RWPE1 (cell line): ENCODE results near the gene SUGCT.

Source experiments
- CTCF ChIA-PET: fragments of 350-600 bp; sonication (Branson Sonifier 250); formaldehyde crosslinking; extraction: SDS; loops from one replicate; lab custom pipeline; 2021; lab: Yijun Ruan, JAX
- POLR2A ChIA-PET: fragments of 400-600 bp; formaldehyde crosslinking; extraction: SDS; loops from one replicate; lab custom pipeline; 2020; ENCODE audit warnings: antibody characterized with exemption; ENCODE audit not compliant: low non-redundant PET; lab: Yijun Ruan, JAX
- DNase-seq: peaks from one replicate; pipeline ENCODE4 v3.0.0; 2012; ENCODE audit warnings: low spot score
- H3K27ac ChIP-seq: fragments of 450-650 bp; 2 replicates; pipeline ENCODE4 v1.5.1; 2017
- TF ChIP-seq, protein P1 (sequence below): fragments of 450-650 bp; conservative IDR thresholded peaks from 2 replicates; pipeline ENCODE4 v1.5.1; 2017; ENCODE audit warnings: low read depth, mild to moderate bottlenecking

SUGCT gene

DNA sequence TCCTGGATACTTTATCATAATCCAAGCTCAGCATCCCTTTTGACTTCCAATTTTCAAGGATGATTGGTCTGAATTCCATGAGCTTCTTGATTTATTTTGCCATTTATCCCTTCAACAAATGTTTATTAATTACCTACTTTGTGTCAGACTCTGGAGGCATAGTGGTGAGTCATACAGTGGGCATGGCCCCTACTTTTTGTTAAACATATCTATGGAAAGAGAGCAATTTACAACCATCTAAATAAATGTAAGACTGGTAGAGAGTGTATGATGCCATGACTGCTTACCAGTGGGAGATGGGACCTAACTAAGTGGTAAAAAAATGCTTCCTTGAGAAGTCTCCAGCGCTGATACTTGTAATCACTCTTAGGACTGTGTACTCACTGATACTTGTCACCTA, 286.6 kb downstream of the SUGCT start:
- POLR2A ChIA-PET = no interaction called here
- H3K27ac ChIP-seq = no peak overlapping the region
- CTCF ChIA-PET = no interaction called here
- DNase-seq = no peak
- TF ChIP-seq, protein P1, sequence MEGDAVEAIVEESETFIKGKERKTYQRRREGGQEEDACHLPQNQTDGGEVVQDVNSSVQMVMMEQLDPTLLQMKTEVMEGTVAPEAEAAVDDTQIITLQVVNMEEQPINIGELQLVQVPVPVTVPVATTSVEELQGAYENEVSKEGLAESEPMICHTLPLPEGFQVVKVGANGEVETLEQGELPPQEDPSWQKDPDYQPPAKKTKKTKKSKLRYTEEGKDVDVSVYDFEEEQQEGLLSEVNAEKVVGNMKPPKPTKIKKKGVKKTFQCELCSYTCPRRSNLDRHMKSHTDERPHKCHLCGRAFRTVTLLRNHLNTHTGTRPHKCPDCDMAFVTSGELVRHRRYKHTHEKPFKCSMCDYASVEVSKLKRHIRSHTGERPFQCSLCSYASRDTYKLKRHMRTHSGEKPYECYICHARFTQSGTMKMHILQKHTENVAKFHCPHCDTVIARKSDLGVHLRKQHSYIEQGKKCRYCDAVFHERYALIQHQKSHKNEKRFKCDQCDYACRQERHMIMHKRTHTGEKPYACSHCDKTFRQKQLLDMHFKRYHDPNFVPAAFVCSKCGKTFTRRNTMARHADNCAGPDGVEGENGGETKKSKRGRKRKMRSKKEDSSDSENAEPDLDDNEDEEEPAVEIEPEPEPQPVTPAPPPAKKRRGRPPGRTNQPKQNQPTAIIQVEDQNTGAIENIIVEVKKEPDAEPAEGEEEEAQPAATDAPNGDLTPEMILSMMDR = no peak

DNA sequence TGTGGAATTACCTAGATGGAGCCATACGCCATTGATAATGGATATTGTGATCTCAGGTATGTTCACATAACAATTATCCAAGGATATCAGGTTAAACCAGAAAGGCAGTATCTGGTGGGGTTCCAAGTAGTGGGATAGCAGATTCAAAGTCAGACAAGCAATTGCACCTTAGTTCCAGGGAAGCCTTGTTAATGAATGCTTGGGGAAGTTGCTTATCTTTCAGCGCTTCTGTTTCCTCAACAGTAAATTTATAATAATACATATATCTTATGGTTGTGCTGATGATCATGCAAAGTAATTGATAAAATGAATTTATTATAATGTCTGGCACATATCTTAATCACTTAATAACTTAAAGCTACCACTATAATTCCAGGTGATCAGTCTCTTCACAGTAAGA, 290.9 kb downstream of the SUGCT start:
- no peak for DNase-seq
- ChIA-PET POLR2A (no interaction called here), CTCF (interaction anchor here (0.6 kb wide), 1 partner anchor 95 kb away, joined by 4 read pairs; no protein-coding TSS in a partner anchor)
- TF ChIP-seq, protein P1 = no peak
- no peak overlapping the region for H3K27ac ChIP-seq

DNA sequence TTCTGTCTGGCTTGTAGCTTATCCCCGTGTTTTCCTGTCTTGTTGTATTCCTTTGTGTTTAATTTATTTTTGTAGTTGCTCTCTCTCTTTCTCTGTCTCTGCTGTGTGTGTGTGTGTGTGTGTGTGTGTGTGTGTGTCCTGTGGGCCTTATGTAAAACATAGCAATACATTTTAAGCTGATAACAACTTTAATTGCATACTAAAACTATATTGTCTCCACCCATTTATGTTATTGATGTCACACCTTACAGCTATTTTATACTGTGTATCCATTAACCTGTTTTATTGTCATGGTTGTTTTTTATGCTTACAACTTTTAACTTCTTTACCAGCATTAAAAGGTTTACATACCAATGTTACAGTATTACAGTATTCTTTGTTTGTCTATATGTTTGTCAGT, 293.6 kb downstream of the SUGCT start:
- H3K27ac ChIP-seq = no peak overlapping the region
- DNase-seq = no peak
- POLR2A ChIA-PET = no interaction called here
- TF ChIP-seq, protein P1 = no peak
- CTCF ChIA-PET = interaction anchor here (0.6 kb wide), 1 partner anchor 352 kb away, joined by 3 read pairs; no protein-coding TSS in a partner anchor

DNA sequence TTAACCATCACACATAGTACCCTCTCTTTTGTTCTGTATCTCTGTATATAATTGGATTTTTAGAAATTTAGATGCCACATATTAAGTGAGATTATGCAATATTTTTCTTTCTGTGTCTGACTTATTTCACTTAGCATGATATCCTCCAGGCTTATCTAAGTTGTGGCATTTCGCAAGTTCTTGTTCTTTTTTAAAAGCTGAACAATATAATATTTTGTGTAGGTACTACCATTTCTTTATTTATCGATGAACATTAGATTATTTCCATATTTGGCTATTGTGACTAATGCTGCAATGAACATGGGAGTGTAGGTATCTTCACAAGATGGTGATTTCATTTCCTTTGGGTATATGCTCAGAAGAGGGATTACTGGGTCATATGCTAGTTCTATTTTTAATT, 295.0 kb downstream of the SUGCT start:
- TF ChIP-seq, protein P1 = no peak
- DNase-seq = no peak
- ChIA-PET CTCF (no interaction called here), POLR2A (no interaction called here)
- no peak overlapping the region for H3K27ac ChIP-seq

DNA sequence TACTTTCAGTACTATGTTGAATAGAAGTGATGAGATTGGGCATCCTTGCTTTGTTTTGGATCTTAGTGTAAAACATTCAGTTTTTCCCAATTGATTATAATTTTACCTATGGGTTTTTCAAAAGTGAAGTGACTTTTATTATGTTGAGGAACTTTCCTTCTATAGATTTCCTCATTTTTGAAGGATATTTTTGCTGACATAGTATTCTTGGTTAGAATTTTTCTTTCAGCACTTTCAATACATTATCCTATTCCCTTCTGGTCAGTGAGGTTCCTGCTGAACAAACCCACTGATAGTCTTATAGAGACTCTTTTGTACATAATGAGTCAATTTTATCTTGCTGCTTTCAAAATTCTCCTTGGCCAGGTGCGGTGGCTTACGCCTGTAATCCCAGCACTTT, 297.2 kb downstream of the SUGCT start:
- ChIA-PET CTCF (no interaction called here), POLR2A (no interaction called here)
- TF ChIP-seq, protein P1 = no peak
- no peak overlapping the region for H3K27ac ChIP-seq
- no peak for DNase-seq

DNA sequence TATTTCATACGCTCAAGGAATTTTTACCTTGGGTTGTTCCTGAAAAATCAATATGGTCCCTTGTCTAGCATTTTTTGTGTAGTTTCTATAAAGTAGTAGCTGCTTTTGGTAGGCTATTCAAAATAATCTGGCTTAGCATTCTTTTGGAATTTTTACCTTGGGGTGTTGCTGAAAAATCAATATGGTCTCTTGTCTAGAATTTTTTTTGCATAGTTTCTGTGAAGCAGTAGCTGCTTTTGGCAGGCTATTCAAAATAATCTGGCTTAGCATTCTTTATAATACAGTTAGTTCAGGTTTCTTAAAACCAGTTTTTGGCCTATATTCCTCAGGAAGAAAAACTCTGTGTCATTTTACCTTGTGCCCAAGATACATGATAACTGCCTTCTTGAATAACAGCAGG, 301.9 kb downstream of the SUGCT start:
- POLR2A ChIA-PET = no interaction called here
- TF ChIP-seq, protein P1 = no peak
- H3K27ac ChIP-seq = no peak overlapping the region
- CTCF ChIA-PET = no interaction called here
- no peak for DNase-seq

DNA sequence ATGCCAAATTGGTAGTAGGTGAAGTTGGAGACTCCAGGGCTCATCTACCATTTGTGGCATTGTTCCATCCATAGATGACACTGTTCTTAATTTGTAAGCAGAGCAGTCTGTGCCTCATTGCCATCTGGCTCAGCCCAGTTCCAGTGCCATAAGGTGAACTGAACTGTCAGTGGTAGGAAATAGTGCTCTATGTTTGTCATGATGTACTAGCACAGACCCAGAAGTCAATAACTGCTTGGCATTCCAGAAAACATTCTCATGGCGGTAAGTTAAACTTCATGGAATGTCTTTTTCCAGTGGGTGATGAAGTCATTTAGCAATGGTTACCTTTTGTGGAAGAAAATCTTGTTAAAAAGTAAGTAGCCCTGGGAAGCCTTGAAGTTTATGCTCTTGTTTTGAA, 302.7 kb downstream of the SUGCT start:
- ChIA-PET CTCF (no interaction called here), POLR2A (no interaction called here)
- H3K27ac ChIP-seq = no peak overlapping the region
- TF ChIP-seq, protein P1 = no peak
- no peak for DNase-seq
